Measurements from ENCODE around the gene UNC13D.

DNA sequence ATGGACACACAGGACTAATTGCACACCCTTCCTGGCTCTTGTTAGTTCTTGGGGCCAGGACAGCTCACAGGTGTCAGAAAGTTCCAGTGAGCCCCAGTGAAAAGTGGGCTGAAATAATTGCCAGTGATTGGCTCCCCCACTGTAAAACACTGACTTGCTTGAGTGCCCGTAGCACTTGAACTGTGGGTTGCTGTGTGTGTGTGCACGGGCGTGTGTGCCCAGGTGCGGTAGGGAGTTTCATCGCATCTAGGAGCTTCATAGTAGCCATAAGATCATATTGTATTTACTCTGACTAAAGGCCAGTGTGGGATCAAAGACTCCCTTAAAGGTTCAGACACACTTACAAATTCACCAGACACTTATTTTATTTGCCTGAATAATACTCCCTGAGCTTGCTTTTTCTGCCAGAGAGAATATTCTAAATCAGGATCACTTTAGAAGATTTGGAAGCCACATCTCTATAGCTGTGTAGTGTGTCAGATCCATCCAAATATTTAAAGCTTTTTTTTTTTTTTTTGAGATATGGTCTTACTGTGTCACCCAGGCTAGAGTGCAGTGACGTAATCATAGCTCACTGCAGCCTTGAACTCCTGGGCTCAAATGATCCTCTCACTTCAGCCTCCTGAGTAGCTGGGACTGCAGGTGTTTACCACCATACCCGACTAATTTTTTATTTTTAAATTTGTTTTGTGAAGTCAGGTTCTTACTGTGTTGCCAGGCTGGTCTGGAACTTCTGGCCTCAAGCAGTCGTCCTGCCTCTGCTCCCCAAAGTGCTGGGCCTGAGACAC, 48.2 kb downstream of the UNC13D start:
- TF ChIP-seq POLR2A (IDR thresholded peaks at IDR 0.05; ENCODE audit: low read depth, low read length) (no peak), TAF1 (IDR thresholded peaks at IDR 0.05; ENCODE audit: low read depth, low read length) (no peak), POLR2AphosphoS5 (IDR thresholded peaks at IDR 0.05; ENCODE audit: low read depth, low read length) (no peak)
